Measurements from ENCODE around the gene TMEM62. TPM values are rescaled to one million over a fixed set of nuclear protein-coding genes. Genes with fewer than 3 reads are reported as not detected.

TMEM62 gene
- total and polyA plus RNA-seq, 7 donors: 10.2 to 35.2 (median 27.4) TPM

DNA sequence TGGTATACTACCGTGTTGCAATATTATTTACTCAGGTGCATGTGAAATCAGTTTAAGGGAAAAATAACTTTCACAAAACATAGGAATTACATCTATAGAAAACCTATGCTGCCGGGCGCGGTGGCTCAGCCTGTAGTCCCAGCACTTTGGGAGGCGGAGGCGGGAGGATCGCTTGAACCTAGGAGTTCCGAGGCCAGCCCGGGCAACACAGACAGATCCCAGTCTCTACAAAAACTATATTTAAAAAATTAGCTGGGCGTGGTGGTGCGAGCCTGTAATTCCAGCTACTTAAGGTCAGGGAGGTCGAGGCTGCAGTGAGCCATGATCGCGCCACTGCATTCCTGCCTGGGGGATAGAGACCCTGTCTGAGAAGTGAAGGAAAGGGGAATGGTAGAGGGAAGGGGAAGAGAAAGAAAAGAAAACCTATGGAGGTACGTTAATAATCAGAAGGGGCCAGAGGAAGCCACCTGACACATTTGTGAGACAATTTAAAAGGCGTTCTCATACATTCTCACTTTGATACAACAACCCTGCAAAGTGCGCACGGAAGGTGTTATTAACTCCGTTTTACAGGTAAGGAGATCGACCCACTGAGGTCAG, 456 bp upstream of the TMEM62 start:
- TF ChIP-seq POLR2AphosphoS5 (IDR thresholded peaks at IDR 0.05) (no peak), CTCF (IDR thresholded peaks at IDR 0.05) (no peak), POLR2A (IDR thresholded peaks at IDR 0.05) (no peak), EP300 (IDR thresholded peaks at IDR 0.05) (no peak)
- 9 to 32% methylated on average over 20 of the region's 20 CpGs for WGBS, 2 donors
- intact Hi-C loops (cut with DNase I): loop anchor here (2.0 kb wide), 1 partner anchor 28 kb away; no protein-coding TSS in a partner anchor

DNA sequence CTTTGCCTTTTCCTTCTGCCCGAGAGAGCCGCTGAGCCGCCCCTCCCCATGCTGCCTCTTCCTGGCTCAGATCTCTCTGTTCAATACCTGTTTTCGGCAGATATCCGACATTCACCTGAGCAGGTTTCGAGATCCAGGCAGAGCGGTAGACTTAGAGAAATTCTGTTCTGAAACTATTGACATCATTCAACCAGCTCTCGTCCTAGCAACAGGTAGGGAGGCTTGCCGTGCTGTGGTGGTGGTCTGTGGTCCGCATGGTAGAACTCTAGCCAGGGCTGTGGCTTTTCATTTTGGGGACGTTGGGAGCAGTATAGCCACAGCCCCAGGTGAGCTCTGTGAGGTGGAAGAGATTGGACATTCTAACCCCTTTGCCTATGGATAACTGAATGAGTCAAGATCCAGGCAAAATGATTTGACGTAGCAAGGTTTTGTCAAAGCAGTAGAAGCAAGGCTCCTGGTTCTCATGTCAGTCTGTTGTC, 810 bp downstream of the TMEM62 start:
- DNase-seq: no peak
- intact Hi-C loops (cut with DNase I): loop anchor here (2.0 kb wide), 1 partner anchor 35 kb away; no protein-coding TSS in a partner anchor
- H3K27me3 ChIP-seq: no peaks in the 10 kb centered on the region
- TF ChIP-seq EP300 (IDR thresholded peaks at IDR 0.05) (no peak), POLR2A (IDR thresholded peaks at IDR 0.05) (no peak), CTCF (IDR thresholded peaks at IDR 0.05) (no peak), POLR2AphosphoS5 (IDR thresholded peaks at IDR 0.05) (no peak)
- H3K27ac ChIP-seq: peak overlapping the region; percentile 86 to 89 (median 88)
- 4 to 12% methylated on average over 12 of the region's 12 CpGs for WGBS, 2 donors
- H3K9me3 ChIP-seq: no peaks in the 10 kb centered on the region
- H3K36me3 ChIP-seq: peaks cover 9 to 34% (median 20%) of the 10 kb centered on the region in 4 donors
- peak overlapping the region; percentile 68 to 93 (median 82) for H3K4me3 ChIP-seq
- peaks cover 0 to 23% (median 11%) of the 10 kb centered on the region in 4 donors for H3K4me1 ChIP-seq

More for the DNA sequence above, 456 bp upstream of the TMEM62 start:
- H3K27me3 ChIP-seq: no peaks in the 10 kb centered on the region
- peaks cover 0 to 23% (median 11%) of the 10 kb centered on the region in 4 donors for H3K4me1 ChIP-seq
- no peaks in the 10 kb centered on the region for H3K9me3 ChIP-seq
- peak overlapping the region; percentile 68 to 93 (median 82) for H3K4me3 ChIP-seq
- peak overlapping the region; percentile 86 to 89 (median 88) for H3K27ac ChIP-seq
- peaks cover 9 to 21% (median 14%) of the 10 kb centered on the region in 4 donors for H3K36me3 ChIP-seq
- no peak for DNase-seq

GRCh38 chr15:43135351-43135750, 2.0 kb downstream of the TMEM62 start:
- Histone ChIP-seq H3K9me3 (no peaks in the 10 kb centered on the region), H3K27ac (peak overlapping the region in 1 of 4 donors; percentile 87), H3K27me3 (no peaks in the 10 kb centered on the region), H3K4me1 (peaks cover 0 to 23% (median 11%) of the 10 kb centered on the region in 4 donors), H3K4me3 (no peak overlapping the region), H3K36me3 (peaks cover 16 to 45% (median 30%) of the 10 kb centered on the region in 4 donors)
- intact Hi-C loops (cut with DNase I): loop anchor here (2.0 to 5.0 kb wide), 3 partner anchors 33 to 48 kb away; no protein-coding TSS in a partner anchor
- no peak for TF ChIP-seq POLR2A (IDR thresholded peaks at IDR 0.05)
- no peak for TF ChIP-seq CTCF (IDR thresholded peaks at IDR 0.05)
- TF ChIP-seq POLR2AphosphoS5 (IDR thresholded peaks at IDR 0.05): no peak
- no peak for TF ChIP-seq EP300 (IDR thresholded peaks at IDR 0.05)
- WGBS, 2 donors: 94% methylated on average over 3 of the region's 3 CpGs
- DNase-seq: no peak

DNA sequence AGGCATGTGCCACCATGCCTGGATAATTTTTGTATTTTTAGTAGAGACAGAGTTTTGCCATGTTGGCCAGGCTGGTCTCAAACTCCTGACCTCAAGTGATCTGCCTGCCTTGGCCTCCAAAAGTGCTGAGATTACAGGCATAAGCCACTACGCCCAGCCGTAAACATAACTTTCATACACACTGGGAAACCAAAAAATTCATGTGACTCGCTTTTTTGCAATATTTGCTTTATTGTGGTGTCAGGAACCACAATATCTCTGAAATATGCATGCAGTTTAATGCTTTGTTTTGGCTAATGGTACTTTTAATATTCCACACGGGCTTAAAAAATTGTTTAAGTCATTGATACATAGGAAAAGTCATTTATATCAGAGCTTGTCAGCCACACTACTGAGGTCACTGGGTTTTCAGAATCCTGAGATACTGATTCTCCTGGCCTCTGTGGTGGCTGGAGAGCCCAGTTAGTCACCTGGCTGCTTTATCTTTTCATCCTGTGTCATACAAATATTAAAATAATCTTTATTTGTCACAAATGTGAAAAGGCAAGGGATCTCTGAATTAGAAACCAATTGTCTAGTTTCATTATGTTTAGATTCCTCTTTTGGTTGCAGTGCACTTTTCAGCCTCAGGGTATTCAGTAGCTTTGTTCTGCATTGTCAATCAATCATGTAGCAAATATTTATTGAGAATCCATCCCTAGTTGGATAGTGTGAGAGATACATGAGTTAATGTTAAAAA, 10.0 kb downstream of the TMEM62 start:
- WGBS, 2 donors: 87 to 89% methylated on average over 4 of the region's 4 CpGs

More for the DNA sequence above, 10.0 kb downstream of the TMEM62 start:
- no peak overlapping the region for H3K4me3 ChIP-seq
- H3K4me1 ChIP-seq: no peaks in the 10 kb centered on the region
- no peak overlapping the region for H3K27ac ChIP-seq
- TF ChIP-seq CTCF (IDR thresholded peaks at IDR 0.05) (no peak), EP300 (IDR thresholded peaks at IDR 0.05) (no peak), POLR2A (IDR thresholded peaks at IDR 0.05) (no peak), POLR2AphosphoS5 (IDR thresholded peaks at IDR 0.05) (no peak)
- peaks cover 10 to 72% (median 21%) of the 10 kb centered on the region in 4 donors for H3K36me3 ChIP-seq
- DNase-seq: no peak
- no peaks in the 10 kb centered on the region for H3K27me3 ChIP-seq
- no peaks in the 10 kb centered on the region for H3K9me3 ChIP-seq
- intact Hi-C loops (cut with DNase I): no loop called here
